Measurements from ENCODE around the gene POLR1E. TPM values are rescaled to one million over a fixed set of nuclear protein-coding genes. Genes with fewer than 3 reads are reported as not detected.
A peak's percentile ranks its signal among the peaks of the same experiment; 100 is the strongest.

POLR1E gene
- total RNA-seq, 1 experiment from 2014 or later: 45.8 TPM

GRCh38 chr9:37480759-37481158 lies 5.0 kb upstream of the POLR1E start:
- H4K5ac ChIP-seq (ENCODE audit: insufficient read length, low read depth, low read length): no peak overlapping the region
- H3K18ac ChIP-seq (ENCODE audit: insufficient read length, low read depth, low read length): no peak overlapping the region
- no peak overlapping the region for H3K27ac Mint-ChIP-seq
- H3K27ac ChIP-seq (ENCODE audit: insufficient read length, low read depth, low read length): no peak overlapping the region
- H3K56ac ChIP-seq (ENCODE audit: insufficient read length, low read depth, low read length): no peak overlapping the region
- H3K4me3 Mint-ChIP-seq: no peak overlapping the region
- H3K36me3 Mint-ChIP-seq (ENCODE audit: insufficient read depth in 1 of 3, low read depth in 3 of 3): no peaks in the 10 kb centered on the region
- WGBS (ENCODE audit: extremely low coverage, insufficient read length, low lambda C conversion rate): no CpG with 5 or more reads among the region's 3 CpGs
- H3K4ac ChIP-seq (ENCODE audit: low read depth, low read length): no peak overlapping the region
- H3K9me3 Mint-ChIP-seq: no peaks in the 10 kb centered on the region
- H3K9ac ChIP-seq (ENCODE audit: extremely low read depth, insufficient read length, low read length): no peak overlapping the region
- H3K4me1 ChIP-seq (ENCODE audit: insufficient read depth, low read length): peaks cover 2% of the 10 kb centered on the region; the same call in 1 of the 2 replicates
- H4K8ac ChIP-seq (replicated peaks; ENCODE audit: insufficient read length, low read depth, low read length): no peak overlapping the region
- H2BK15ac ChIP-seq (ENCODE audit: low read depth, low read length): no peak overlapping the region
- no peak for DNase-seq
- H2BK5ac ChIP-seq (ENCODE audit: insufficient read length, low read length): no peak overlapping the region
- peaks cover 15% of the 10 kb centered on the region in 2 experiments for H3K4me1 Mint-ChIP-seq
- no peak overlapping the region for H2BK120ac ChIP-seq (ENCODE audit: low read depth, low read length, poor library complexity, severe bottlenecking)
- H4K20me1 ChIP-seq (ENCODE audit: control insufficient read depth, insufficient read depth, insufficient read length): no peaks in the 10 kb centered on the region
- no peak overlapping the region for H4K91ac ChIP-seq (ENCODE audit: insufficient read length, low read depth, low read length)
- H3K79me1 ChIP-seq (ENCODE audit: insufficient read depth, low read depth, low read length, poor library complexity, severe bottlenecking): no peaks in the 10 kb centered on the region
- H2AK5ac ChIP-seq (ENCODE audit: insufficient read length, low read length): no peak overlapping the region
- no peak overlapping the region for H3K14ac ChIP-seq (ENCODE audit: insufficient read depth, low read length)
- no peaks in the 10 kb centered on the region for H3K23me2 ChIP-seq (ENCODE audit: insufficient read length, low read depth, low read length, poor library complexity, severe bottlenecking)
- H3T11ph ChIP-seq (ENCODE audit: low read length): no peak overlapping the region
- no peaks in the 10 kb centered on the region for H3K79me2 ChIP-seq (ENCODE audit: insufficient read depth, low read length)
- H3K23ac ChIP-seq (ENCODE audit: insufficient read length, low read depth, low read length): no peak overlapping the region
- no peak overlapping the region for H2BK12ac ChIP-seq (ENCODE audit: insufficient read length, low read depth, low read length)
- no peak overlapping the region for H2BK20ac ChIP-seq (ENCODE audit: low read depth, low read length, poor library complexity, severe bottlenecking)
- H3K9me3 ChIP-seq (ENCODE audit: control insufficient read depth, low read depth, low read length): no peaks in the 10 kb centered on the region
- H3K4me2 ChIP-seq (ENCODE audit: insufficient read depth, insufficient read length, low read length): no peak overlapping the region
- peaks cover 3% of the 10 kb centered on the region; the same call in 1 of the 2 replicates for H3K27me3 Mint-ChIP-seq (ENCODE audit: low read depth)
- no peaks in the 10 kb centered on the region for H3K27me3 ChIP-seq (ENCODE audit: insufficient read depth, low read length)
- no peak overlapping the region for H2AFZ ChIP-seq (ENCODE audit: low read length)
- 0 out of 3 replicates have a peak, but pooled peaks have one; percentile 20 for TF ChIP-seq CTCF (conservative IDR thresholded peaks at IDR 0.05)
